Sigmoid colon (tissue), 7 donors: Measurements from ENCODE around the gene SMIM17. TPM values are rescaled to one million over a fixed set of nuclear protein-coding genes. Genes with fewer than 3 reads are reported as not detected.

Source experiments
- DNase-seq: peaks from one replicate; pipeline ENCODE4 v3.0.0-alpha.2; 2019
- H3K27ac ChIP-seq, 4 donors: fragments of 200-600 bp; sonication (generic); one replicate each; pipeline ENCODE4 v1.5.1; 2016 to 2019; ENCODE audit warnings: mild to moderate bottlenecking in 1 of 4
- H3K27me3 ChIP-seq, 3 donors: fragments of 200-600 bp; sonication (generic); one replicate each; pipeline ENCODE4 v1.5.1; 2019; ENCODE audit warnings: mild to moderate bottlenecking in 1 of 3
- H3K36me3 ChIP-seq, 4 donors: fragments of 200-600 bp; sonication (generic); one replicate each; pipeline ENCODE4 v1.5.1; 2016 to 2019
- H3K4me1 ChIP-seq, 4 donors: fragments of 200-600 bp; sonication (generic); one replicate each; pipeline ENCODE4 v1.5.1; 2017 to 2019
- H3K4me3 ChIP-seq, 4 donors: fragments of 200-600 bp; sonication (generic); one replicate each; pipeline ENCODE4 v1.5.1; 2017 to 2019; ENCODE audit warnings: mild to moderate bottlenecking in 2 of 4, moderate library complexity in 1 of 4
- H3K9me3 ChIP-seq, 4 donors: fragments of 200-600 bp in 3 of 4; sonication (generic) in 3 of 4; one replicate each; pipeline versions ENCODE4 v1.5.1 to v1.6.1; 2013 to 2019
- EP300 ChIP-seq, 4 donors: sonication (generic); formaldehyde crosslinking; IDR thresholded peaks; one replicate each; pipeline ENCODE4 v1.6.1; 2017; ENCODE audit warnings: antibody characterized with exemption in 4 of 4
- POLR2A ChIP-seq, 2 donors: fragments of 450-650 bp; IDR thresholded peaks; one replicate each; pipeline ENCODE4 v1.6.1; 2016; ENCODE audit warnings: antibody characterized with exemption in 2 of 2, mild to moderate bottlenecking in 2 of 2, moderate library complexity in 2 of 2
- POLR2AphosphoS5 ChIP-seq, 4 donors: sonication (generic); formaldehyde crosslinking; IDR thresholded peaks; one replicate each; pipeline ENCODE4 v1.6.1; 2017; ENCODE audit warnings: antibody characterized with exemption in 4 of 4
- WGBS, 2 donors: extraction: QIAGEN DNeasy Blood & Tissue Kit; methylation state at CpG; one replicate each; pipeline ENCODE4 v1.1.7; 2013; 5-methylcytosine and 5-hydroxymethylcytosine counted together
- intact Hi-C: fragments of 100-400 bp; cut with DNase I; formaldehyde crosslinking; loops from one replicate; pipeline ENCODE4 v1.15.1; 2023
- polyA plus RNA-seq, 3 donors: library from polyadenylated mRNA; stranded (reverse); fragments of 200-250 nt; gene quantifications; one replicate each; pipeline ENCODE4 v1.2.3, GENCODE V29; 2013
- total RNA-seq, 4 donors: library from RNA; depleted of rRNA; stranded (reverse); fragments of >200 nt; gene quantifications; one replicate each; pipeline ENCODE4 v1.1.0, GENCODE V29; 2016
- TF ChIP-seq, protein P1 (sequence below), 4 experiments: fragments of 450-650 bp in 3 of 4; fragments of 200-600 bp in 1 of 4; IDR thresholded peaks; one replicate each; pipeline ENCODE4 v1.5.1; 2016 to 2019; ENCODE audit warnings: antibody characterized with exemption in 4 of 4, mild to moderate bottlenecking in 3 of 4, moderate library complexity in 2 of 4
- donor health status: healthy with polysubstance abuse.
- donor health status: Bipolar disorder and iron deficiency.
- donor health status: healthy.

Gene SMIM17
- total and polyA plus RNA-seq, 7 donors = 0.09 to 4.7 (median 0.83) TPM; not detected in 3

DNA sequence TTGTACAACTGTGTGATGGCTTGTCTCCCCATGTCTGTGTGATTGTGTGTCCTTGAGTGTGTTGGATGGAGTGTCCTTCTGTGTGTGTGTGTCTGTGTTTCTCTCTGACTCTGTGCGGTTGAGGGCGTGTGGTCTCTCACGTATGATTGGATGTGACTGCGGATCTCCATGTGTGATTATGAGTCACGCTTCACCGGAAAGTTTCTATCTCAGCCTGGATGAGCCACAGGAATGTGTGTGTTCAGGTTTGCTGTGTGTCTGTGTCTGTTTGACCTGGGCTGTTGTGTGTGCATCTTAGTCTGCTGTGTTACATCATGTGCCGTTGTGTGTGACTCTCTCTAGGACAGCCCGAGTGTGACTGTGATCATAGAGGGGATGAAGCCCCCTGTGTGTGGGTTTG, 44.1 kb downstream of the SMIM17 start:
- no peak for DNase-seq
- intact Hi-C loops = no loop called here
- peaks cover 0 to 5% (median 0%) of the 10 kb centered on the region in 4 donors for H3K9me3 ChIP-seq
- no peaks in the 10 kb centered on the region for H3K27me3 ChIP-seq
- H3K36me3 ChIP-seq = no peaks in the 10 kb centered on the region
- H3K27ac ChIP-seq = no peak overlapping the region
- H3K4me3 ChIP-seq = no peak overlapping the region
- TF ChIP-seq POLR2AphosphoS5 (IDR thresholded peaks at IDR 0.05) = no peak
- no peak for TF ChIP-seq EP300 (IDR thresholded peaks at IDR 0.05)
- TF ChIP-seq, protein P1, sequence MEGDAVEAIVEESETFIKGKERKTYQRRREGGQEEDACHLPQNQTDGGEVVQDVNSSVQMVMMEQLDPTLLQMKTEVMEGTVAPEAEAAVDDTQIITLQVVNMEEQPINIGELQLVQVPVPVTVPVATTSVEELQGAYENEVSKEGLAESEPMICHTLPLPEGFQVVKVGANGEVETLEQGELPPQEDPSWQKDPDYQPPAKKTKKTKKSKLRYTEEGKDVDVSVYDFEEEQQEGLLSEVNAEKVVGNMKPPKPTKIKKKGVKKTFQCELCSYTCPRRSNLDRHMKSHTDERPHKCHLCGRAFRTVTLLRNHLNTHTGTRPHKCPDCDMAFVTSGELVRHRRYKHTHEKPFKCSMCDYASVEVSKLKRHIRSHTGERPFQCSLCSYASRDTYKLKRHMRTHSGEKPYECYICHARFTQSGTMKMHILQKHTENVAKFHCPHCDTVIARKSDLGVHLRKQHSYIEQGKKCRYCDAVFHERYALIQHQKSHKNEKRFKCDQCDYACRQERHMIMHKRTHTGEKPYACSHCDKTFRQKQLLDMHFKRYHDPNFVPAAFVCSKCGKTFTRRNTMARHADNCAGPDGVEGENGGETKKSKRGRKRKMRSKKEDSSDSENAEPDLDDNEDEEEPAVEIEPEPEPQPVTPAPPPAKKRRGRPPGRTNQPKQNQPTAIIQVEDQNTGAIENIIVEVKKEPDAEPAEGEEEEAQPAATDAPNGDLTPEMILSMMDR (IDR thresholded peaks at IDR 0.05) = no peak
- TF ChIP-seq POLR2A (IDR thresholded peaks at IDR 0.05) = no peak
- 81 to 82% methylated on average over 8 of the region's 8 CpGs for WGBS, 2 donors
- H3K4me1 ChIP-seq = no peaks in the 10 kb centered on the region

DNA sequence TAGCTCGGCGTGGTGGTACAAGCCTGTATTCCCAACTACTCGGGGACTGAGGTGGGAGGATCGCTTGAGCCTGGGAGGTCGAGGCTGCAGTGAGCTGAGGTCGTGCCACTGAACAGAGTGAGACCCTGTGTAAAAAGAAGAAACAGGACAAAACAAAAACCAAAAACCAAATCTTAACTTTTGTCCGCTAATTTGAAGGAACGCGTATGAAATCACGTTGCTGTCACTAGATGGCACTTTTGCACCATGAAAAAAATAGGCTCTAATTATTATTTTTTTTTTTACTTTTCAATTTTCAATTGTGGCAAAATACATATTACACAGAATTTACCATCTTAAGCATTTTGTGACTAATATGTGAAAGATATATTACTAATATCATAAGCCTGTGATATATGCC, 46.2 kb downstream of the SMIM17 start:
- TF ChIP-seq, protein P1 (IDR thresholded peaks at IDR 0.05) = no peak
- no peak for TF ChIP-seq POLR2A (IDR thresholded peaks at IDR 0.05)
- TF ChIP-seq EP300 (IDR thresholded peaks at IDR 0.05) = no peak
- TF ChIP-seq POLR2AphosphoS5 (IDR thresholded peaks at IDR 0.05) = no peak
- DNase-seq = no peak
- Histone ChIP-seq H3K36me3 (no peaks in the 10 kb centered on the region), H3K4me3 (no peak overlapping the region), H3K4me1 (no peaks in the 10 kb centered on the region), H3K27me3 (no peaks in the 10 kb centered on the region), H3K27ac (no peak overlapping the region), H3K9me3 (peaks cover 0 to 12% (median 0%) of the 10 kb centered on the region in 4 donors)
- intact Hi-C loops = no loop called here
- WGBS, 2 donors = 79 to 80% methylated on average over 10 of the region's 10 CpGs

DNA sequence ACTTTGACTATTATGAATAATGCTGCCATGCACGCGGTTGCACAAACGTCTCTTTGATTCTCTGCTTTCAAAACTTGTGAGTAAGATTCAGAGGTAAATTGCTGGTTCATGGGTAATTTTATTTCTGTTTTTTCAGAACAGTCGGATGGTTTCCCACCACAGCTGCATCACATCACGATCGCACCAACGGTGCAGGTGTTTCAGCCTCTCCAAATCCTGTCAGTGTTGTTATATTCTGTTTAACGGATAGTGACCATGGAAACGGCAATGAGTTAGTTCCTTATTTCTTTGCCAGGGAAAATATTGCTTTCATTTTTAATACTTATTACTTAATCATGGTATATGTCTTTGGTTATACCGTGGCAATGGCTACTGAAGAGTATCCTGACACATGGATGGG, 47.7 kb downstream of the SMIM17 start:
- Histone ChIP-seq H3K27ac (no peak overlapping the region), H3K27me3 (no peaks in the 10 kb centered on the region), H3K36me3 (no peaks in the 10 kb centered on the region), H3K4me1 (no peaks in the 10 kb centered on the region), H3K4me3 (no peak overlapping the region), H3K9me3 (peaks cover 0 to 8% (median 0%) of the 10 kb centered on the region in 4 donors)
- intact Hi-C loops = no loop called here
- 55 to 88% methylated on average over 10 of the region's 10 CpGs for WGBS, 2 donors
- TF ChIP-seq, protein P1 (IDR thresholded peaks at IDR 0.05) = no peak
- TF ChIP-seq POLR2AphosphoS5 (IDR thresholded peaks at IDR 0.05) = no peak
- no peak for TF ChIP-seq EP300 (IDR thresholded peaks at IDR 0.05)
- no peak for TF ChIP-seq POLR2A (IDR thresholded peaks at IDR 0.05)
- DNase-seq = no peak

DNA sequence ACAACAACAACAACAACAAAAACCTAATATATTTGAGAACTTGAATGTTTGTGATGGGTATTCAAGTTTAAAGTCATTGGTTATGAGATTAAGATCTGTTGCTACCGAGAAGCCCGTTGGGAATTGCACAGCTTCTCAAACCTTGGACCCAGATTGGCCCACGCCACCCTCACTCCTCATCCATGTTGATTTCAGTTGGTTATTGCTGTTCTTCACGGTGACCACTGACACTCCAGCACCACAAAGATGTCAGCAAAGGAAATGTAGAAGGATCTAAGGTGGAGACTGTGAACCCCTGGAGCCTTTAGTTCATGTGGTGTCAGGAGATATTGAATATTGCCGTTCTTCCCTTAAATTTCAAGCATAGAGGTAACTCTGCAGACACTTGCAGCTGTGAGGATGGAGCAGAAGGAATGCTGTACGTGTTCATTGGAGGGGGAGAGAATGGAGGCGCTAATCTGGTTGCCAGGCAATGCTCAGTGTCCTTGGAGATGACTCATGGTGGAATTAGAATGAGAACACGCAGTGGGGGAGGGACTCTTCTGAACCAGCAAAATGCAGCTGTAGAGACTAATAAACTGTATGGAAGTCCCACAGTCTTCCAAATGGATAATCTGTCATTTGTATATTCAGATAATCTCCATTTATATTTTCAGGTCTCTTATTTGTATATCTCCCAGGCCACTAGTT, 49.4 kb downstream of the SMIM17 start:
- no peak for TF ChIP-seq POLR2AphosphoS5 (IDR thresholded peaks at IDR 0.05)
- TF ChIP-seq, protein P1 (IDR thresholded peaks at IDR 0.05) = no peak
- no peak for TF ChIP-seq POLR2A (IDR thresholded peaks at IDR 0.05)
- no peak for TF ChIP-seq EP300 (IDR thresholded peaks at IDR 0.05)
- Histone ChIP-seq H3K4me1 (no peaks in the 10 kb centered on the region), H3K27ac (no peak overlapping the region), H3K4me3 (no peak overlapping the region), H3K27me3 (no peaks in the 10 kb centered on the region), H3K9me3 (peaks cover 0 to 7% (median 0%) of the 10 kb centered on the region in 4 donors), H3K36me3 (no peaks in the 10 kb centered on the region)
- DNase-seq = no peak
- intact Hi-C loops = no loop called here
- 66 to 78% methylated on average over 8 of the region's 8 CpGs for WGBS, 2 donors

DNA sequence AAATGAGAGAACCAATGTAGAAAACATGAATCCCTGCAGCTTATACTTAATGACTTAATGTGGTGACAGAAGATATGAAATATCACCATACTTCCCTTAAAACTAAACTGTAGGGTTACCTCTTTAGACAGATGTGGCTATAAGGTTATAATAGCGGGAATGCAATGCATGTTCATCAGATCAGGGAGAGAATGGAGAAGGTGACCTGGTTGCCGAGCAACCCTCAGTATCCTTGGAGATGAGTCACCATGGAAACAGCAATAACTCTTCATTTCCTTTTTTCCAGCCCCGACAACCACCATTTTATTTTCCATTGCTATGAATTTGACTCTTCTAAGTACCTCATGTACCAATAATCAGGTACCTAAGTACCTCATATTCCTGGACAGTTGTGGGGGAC, 56.6 kb downstream of the SMIM17 start:
- no peak for DNase-seq
- TF ChIP-seq POLR2AphosphoS5 (IDR thresholded peaks at IDR 0.05) (no peak), EP300 (IDR thresholded peaks at IDR 0.05) (no peak), POLR2A (IDR thresholded peaks at IDR 0.05) (no peak)
- TF ChIP-seq, protein P1 (IDR thresholded peaks at IDR 0.05) = no peak
- H3K36me3 ChIP-seq = no peaks in the 10 kb centered on the region
- no peak overlapping the region for H3K4me3 ChIP-seq
- intact Hi-C loops = no loop called here
- peaks cover 0 to 4% (median 0%) of the 10 kb centered on the region in 4 donors for H3K9me3 ChIP-seq
- no peak overlapping the region for H3K27ac ChIP-seq
- H3K27me3 ChIP-seq = no peaks in the 10 kb centered on the region
- H3K4me1 ChIP-seq = no peaks in the 10 kb centered on the region
- whole genome bisulfite sequencing, 2 donors = 69 to 82% methylated on average over 3 of the region's 3 CpGs
